GM19455 (cell line): Measurements from ENCODE around the gene FAM131B.

ENCODE experiments used
- ATAC-seq: cut with Tn5 transposase; IDR thresholded peaks from one replicate; pipeline ENCODE4 v1.9.1; 2021; ENCODE audit not compliant: unreplicated experiment

The FAM131B gene

DNA sequence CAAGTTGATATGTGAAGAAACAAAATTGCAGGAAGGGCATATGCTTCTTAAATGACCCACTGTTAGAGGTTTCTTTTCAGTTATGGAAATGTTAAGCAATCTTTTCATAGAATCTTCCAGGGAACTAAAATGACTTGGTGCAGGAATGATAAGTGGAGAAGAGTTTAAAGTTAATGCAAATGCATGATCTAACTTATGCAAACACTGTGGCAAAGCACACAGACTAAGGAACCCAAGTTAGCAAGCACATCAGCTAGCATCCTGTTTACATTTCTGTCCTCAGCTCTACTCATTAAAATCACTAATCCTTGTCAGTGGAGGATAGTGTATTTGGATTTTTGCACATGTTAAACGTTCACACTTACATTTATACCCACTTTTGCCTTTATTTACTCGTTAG lies 37.3 kb downstream of the FAM131B start:
- peak; percentile 47 for ATAC-seq

- no peak for ATAC-seq
Observed at GRCh38 chr7:143323653-143324052, 38.9 kb downstream of the FAM131B start.

- no peak for ATAC-seq
Observed at GRCh38 chr7:143322760-143323633, 39.5 kb downstream of the FAM131B start.

GRCh38 chr7:143321734-143322133 lies 40.8 kb downstream of the FAM131B start:
- ATAC-seq, result no peak

GRCh38 chr7:143321242-143321641 lies 41.3 kb downstream of the FAM131B start:
- no peak for ATAC-seq

DNA sequence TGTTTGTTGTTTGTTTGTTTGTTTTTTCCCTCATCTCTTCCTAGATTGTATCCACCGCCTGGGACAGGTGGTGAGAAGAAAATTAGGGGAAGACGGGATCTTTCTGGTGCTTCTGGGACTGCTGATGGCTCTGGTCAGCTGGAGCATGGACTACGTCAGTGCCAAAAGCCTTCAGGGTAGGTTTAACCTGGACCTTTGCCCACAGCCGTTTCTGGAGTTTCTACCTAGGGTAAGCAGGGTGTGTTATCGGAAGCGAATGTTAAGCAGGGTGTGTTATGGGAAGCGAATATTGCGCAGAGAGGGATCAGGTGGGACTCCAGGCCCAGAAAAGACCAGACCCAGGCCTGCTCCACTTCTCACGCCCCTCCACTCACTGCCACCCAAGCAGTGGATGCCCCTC lies 41.9 kb downstream of the FAM131B start:
- ATAC-seq, result no peak

DNA sequence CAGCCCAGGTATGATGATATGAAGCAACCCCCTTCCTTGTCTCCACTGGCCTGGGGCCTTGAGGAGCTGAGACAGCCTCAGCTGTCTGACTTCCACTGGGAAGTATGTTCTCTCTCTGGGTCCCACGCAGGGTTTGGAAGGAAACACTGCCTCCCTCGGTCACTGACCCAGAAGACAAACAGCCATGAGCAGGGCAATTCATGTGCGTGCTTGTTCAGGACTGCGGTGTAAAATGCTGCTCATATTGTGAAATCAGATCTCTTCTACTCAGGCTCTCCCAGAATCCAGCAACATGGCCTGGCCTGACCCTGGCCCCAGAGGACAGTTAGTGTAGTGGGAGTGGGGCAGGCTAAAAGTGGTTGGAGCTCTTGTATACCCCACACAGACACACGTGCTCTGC lies 43.9 kb downstream of the FAM131B start:
- no peak for ATAC-seq

- no peak for ATAC-seq
Observed at GRCh38 chr7:143316492-143316891, 46.0 kb downstream of the FAM131B start.

- ATAC-seq, result no peak
Observed at GRCh38 chr7:143315776-143316175, 46.7 kb downstream of the FAM131B start, which contains the start of gene CLCN1. Gene CLCN1 (plus strand): TSS chr7:143316111. CDS start chr7:143316213, 102 bp downstream.

DNA sequence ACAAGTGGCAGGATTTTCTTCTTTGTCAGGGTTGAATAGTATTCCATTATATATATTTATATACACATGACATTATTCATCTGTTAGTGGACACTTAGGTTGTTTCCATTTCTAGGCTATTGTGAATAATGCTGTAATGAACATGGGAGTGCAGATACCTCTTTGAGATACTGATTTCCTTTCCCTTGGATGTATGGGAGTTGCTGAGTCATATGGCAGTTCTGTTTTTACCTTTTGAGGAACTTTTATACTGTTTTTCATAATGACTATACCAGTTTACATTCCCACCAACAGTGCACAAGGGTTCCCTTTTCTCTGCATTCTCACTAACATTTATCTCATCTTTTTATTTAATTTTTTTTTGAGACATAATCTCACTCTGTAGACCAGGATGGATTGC lies 48.4 kb downstream of the FAM131B start:
- ATAC-seq, result no peak

- no peak for ATAC-seq
Observed at GRCh38 chr7:143308632-143309031, 53.9 kb downstream of the FAM131B start.

DNA sequence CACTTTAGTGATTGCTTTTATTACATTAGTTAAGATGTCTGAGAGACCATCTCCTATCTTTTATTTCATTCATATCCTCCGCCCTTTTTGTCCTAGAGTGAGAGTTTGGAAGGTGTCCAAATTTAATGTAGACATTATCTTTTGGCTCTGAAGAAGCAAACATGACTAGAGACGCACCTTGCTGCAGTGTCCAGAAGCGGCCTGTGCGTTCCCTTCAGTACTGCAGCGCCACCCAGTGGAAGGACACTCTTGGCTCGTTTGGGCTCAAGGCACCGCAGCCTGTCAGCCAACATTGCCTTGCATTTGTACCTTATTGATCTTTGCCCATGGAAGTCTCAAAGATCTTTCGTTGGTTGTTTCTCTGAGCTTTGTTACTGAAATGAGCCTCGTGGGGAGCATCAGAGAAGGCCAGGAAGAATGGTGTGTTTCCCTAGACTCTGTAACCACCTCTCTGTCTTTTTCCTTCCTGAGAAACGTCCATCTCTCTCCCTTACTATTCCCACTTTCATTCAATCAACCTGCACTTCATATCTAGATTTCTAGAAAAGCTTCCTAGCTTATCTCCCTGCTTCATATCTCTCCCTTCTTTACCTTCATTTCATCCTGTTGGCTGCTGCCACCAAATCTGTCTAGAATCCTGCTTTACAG lies 57.0 kb downstream of the FAM131B start:
- no peak for ATAC-seq

- no peak for ATAC-seq
Observed at GRCh38 chr7:143304938-143305337, 57.6 kb downstream of the FAM131B start.

DNA sequence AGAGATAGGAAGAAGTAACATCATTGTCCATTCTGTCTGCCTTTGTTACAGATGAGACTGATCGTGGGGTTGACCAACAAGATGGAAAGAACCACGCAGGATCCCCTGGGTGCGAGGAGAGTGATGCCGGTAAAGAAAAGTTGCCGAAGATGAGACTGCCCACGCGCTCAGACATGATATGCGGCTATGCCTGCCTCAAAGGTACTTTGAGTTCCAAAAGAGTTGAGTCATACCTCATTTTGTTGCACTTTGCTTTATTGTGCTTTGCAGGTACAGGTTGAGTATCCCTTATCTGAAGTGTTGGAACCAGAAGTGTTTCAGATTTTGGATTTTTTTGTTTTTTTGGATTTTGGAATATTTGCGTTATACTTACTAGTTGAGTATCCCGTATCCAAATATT lies 58.8 kb downstream of the FAM131B start:
- ATAC-seq, result no peak
